ENCODE measurements around the gene LYG2.
"Not testable (repeated sequence)": the region's sequence is repeated elsewhere in the genome, so short reads cannot be mapped to it uniquely, and the experiment has no call there.

LYG2 gene

GRCh38 chr2:99200076-99200800, 55.2 kb downstream of the LYG2 start:
- DNase-seq, result no peak

GRCh38 chr2:99198103-99198841, 57.2 kb downstream of the LYG2 start:
- DNase-seq, result no peak

- not testable (repeated sequence) for DNase-seq
These were observed 63.1 kb downstream of the LYG2 start for GRCh38 chr2:99192364-99192763.
